GM18867 (cell line): ENCODE data around the gene GNGT2.
"Not testable (repeated sequence)": the region's sequence is repeated elsewhere in the genome, so short reads cannot be mapped to it uniquely, and the experiment has no call there.

ENCODE experiments used
- ATAC-seq: cut with Tn5 transposase; IDR thresholded peaks from one replicate; pipeline ENCODE4 v1.9.1; 2021; ENCODE audit warnings: mild to moderate bottlenecking, moderate library complexity; ENCODE audit not compliant: unreplicated experiment

The GNGT2 gene

DNA sequence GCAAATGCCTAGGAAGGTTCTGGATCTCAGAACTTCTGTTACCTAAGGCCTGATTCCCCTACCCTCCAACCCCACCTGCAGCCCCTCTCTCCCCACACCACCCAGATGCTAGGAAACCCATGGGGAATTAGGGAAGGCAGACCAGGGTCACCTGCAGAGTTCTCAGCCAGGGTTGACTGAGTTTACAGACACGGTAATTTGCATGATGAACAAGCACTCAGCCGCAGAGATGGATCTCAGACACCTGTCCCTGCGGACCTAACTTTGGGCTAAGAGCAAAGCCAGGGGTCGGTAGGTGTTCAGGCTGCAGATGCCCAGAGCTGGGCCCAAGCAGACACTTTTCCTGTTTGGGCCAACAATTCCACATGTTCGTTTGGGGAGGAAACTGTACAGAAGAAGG lies 3.0 kb upstream of the GNGT2 start:
- no peak for ATAC-seq

DNA sequence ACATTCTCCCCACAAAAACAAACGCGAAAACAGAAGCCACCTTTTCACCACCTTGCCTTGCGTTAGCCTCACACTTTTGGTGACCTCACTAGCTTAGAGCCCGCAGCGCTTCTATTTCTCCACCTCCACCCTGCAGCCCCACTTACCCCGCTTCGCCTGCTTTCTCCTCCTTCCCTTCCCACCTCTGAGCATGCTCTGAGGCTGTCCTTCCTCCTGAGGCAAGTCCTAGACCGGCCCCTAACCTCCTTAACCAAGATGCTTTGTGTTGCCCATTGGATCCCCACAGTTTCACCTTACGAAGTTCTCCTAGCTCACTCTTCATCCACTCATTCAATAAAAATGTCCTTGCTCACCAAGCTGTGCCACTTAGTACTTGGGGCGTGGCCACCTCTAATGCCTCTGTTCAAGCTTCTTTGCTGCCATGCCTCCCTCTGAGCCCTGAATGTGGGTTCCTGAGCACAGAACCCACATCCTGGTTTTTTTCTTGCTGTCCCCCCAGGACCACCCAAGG lies 1.3 kb downstream of the GNGT2 start:
- no peak for ATAC-seq

GRCh38 chr17:49204516-49204915 lies 5.9 kb downstream of the GNGT2 start:
- no peak for ATAC-seq

DNA sequence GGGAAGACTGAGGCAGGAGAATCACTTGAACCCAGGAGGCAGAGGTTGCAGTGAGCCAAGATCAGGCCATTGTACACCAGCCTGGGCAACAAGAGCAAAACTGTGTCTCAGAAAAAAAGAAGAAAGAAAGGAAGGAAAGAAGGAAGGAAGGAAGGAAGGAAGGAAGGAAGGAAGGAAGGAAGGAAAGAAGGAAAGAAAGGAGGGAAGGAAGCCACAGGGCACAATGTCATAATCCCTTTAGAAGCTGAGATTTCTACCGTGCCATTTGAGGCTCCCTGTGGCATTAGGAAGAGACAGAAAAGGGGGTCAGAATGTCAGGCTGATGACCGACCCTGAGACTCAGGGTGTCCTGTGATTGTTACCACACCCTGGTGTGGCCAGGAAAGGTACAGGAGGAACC lies 6.6 kb downstream of the GNGT2 start:
- ATAC-seq, result no peak

DNA sequence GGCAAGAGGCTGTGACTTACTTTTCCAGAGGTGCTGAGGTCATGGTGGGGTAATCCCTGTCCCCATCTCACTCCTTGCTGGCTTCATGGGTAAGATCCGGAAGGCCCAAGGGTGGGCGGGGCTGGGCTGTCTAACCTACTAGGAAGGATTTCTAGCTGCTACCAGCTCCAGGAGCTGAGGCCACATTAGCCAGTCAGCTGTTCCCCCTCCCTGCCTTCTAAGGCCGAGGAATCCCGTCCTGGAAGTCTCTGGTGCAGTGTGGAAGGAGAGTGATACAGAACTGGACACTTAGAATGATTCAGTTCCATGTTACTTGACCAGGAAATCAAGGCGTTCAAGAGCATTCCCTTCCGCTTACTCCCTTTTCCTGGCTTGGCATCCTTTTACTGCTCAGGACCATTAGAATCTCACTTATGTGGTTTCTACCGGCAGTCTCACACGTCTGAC lies 8.9 kb downstream of the GNGT2 start:
- no peak for ATAC-seq

- no peak for ATAC-seq
These were observed 9.8 kb downstream of the GNGT2 start for GRCh38 chr17:49200423-49201083.

DNA sequence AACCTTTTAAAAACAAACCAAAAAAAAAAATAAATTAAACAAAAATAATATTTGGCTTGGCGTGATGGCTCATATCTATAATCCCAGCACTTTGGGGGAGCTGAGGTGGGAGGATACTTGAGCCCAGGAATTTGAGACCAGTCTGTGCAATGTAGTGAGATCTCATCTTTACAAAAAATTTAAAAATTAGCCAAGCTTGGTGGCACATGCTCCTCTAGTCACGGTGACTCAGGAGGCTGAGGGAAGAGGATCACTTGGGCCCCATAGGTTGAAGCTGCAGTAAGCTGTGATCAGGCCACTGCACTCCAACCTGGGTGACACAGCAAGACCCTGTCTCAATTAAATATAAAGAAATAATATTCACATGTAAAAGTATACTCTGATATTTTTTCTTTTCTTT lies 12.2 kb downstream of the GNGT2 start:
- no peak for ATAC-seq

DNA sequence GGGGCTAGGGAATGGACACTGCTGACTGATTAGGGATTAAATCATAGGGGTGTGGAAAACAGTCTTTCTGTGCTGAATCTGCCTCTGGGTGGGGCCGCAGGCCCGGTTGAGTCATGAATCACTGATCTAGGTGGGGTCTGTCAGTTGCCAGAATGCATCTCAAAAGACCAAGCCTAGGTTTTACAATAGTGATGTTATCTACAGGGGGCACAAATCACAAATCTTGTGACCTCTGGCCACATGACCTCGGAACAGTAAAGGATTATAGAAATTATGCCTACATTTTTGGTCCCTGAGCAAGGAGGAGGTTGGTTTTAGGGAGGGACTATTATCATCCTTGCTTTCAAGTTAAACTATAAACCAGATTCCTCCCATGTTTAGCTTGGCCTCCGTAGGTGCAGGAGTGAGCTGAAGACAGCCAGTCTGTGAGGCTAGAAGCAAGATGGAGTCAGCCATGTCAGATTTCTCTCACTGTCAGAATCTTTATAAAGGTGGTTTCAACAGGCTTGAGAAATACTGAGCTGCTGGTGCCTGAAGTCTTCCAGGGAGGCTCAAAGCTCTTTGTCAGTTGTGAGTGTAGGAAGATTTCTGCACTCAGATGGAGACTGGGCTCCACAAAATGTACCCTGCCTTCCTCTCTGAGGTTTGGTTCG lies 12.9 kb downstream of the GNGT2 start:
- no peak for ATAC-seq

GRCh38 chr17:49196520-49196919 lies 13.9 kb downstream of the GNGT2 start:
- ATAC-seq, result no peak

DNA sequence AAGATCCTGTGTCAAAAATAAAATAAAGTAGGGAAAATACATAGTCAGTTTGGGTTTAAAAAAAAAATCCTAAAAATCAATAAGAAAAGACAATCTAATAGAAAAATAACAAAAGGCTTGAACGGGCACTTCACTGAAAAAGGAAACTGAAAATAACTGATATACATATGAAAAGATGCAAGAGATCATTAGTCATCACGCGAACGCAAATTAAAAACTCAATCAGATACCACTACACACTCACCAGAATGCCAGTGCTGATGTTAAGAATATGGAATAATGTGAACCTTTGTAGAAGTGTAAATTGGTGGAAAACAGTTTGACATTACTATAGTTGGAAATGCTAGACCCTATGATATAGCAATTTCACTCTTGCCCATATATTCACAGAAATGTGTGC lies 14.6 kb downstream of the GNGT2 start:
- ATAC-seq, result no peak

DNA sequence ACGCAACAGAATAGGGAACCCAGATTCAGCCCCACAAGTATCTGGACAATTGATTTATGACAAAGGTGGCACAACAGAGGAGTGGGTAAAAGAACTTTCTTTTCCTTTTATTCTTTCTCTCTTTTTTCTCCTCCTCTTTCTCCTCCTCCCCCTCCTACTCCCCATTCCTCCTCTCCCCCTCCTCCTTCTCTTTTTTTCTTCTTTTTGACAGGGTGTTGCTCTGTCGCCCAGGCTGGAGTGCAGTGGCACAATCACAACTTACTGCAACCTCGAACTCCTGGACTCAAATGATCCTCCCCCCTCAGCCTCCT lies 16.1 kb downstream of the GNGT2 start:
- no peak for ATAC-seq

GRCh38 chr17:49193513-49194296 lies 16.7 kb downstream of the GNGT2 start:
- ATAC-seq, result no peak

DNA sequence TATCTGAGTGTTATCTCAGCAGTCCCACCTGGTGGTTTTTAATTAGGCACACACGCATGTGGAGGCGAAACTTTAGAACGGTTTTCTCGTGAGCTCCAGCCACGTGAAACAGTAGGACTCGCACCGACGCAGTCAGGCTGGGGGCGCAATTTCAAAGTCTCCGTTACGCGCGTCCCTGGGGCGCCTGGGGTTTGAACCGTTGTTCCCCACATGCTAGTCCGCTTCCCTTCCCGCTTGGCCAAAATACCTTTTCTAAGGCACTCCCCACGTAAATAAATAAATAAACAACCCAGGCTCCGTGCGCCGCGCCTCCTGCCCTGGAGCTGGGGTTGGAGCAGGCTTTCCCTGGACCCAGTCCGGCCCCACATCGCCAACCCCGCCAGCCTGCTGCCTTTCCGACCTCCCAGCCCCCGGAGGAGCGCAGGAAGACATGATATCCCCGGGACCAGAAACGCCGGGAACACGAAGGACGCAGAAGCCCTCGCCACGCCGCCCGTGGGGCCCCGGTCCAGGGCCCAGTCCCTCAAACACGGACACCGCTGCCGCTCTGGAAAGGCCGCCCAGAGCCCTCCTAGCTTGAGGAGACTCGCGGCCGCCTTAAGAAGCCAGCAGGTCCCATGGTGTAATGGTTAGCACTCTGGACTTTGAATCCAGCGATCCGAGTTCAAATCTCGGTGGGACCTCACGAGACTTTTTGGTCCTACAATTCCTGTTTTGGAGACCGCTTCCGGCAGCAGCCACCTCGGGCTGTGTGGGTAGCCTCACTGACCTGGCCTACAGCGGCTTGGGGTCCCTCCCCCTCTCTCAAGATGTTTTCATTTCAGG lies 18.2 kb downstream of the GNGT2 start:
- peak; percentile 24 for ATAC-seq

DNA sequence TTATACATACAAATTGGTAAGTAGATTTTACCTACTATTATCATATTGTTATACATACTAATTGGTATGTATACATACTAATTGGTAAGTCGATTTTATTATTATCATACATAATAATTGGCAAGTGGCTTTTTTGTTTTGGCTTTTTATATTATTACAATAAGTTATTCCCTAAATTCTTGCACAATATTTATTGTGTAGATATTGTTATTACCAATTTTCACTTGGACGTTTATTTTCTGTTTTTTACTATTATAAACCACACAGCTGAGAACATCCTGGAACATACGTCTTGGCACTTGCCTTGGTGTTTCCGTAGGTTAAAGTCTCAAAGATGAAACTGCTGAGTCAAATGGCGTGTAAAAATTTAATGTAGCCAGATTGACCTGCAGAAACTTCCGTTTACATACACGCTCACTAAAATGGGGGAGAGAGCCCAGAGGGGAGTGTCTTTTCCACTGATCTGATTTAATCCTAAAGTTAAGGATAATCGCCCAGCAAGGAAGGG lies 18.9 kb downstream of the GNGT2 start:
- ATAC-seq, result peak; percentile 3

DNA sequence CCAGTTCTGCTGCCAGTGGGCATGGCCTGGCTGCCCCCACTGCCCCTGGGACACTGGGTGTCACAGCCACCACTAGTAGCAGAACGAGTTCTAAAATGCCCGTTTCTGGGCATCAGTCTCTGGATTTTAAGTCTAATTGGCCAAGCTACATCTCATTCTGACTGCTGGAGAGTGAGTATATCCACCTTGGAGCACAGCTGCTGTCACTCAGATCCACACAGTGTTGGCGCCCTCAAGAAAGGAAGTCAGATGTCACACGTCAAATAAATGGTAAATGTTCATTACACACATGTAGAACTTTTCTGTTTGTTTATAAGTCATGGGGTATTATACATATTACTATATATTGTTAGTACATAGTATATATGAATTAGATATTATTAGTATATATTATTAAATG lies 19.4 kb downstream of the GNGT2 start:
- ATAC-seq, result no peak

DNA sequence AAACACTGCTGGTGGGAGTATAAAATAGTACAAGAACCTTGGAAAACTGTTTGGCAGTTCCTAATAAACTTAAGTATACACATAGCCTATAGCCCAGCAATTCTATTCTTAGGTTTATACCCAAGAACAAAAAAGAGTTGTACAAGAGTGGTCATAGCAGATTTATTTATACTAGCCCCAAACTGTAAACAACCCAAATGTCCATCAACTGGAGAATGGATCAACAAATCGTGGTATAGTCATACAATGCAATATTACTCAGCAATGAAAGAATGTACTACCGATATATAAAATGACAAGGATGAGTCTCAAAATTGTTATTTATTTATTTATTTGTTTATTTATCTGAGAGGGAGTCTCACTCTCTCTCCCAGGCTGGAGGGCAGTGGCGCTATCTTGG lies 23.1 kb downstream of the GNGT2 start:
- no peak for ATAC-seq

- ATAC-seq, result not testable (repeated sequence)
These were observed 25.0 kb downstream of the GNGT2 start for GRCh38 chr17:49185381-49185780.

DNA sequence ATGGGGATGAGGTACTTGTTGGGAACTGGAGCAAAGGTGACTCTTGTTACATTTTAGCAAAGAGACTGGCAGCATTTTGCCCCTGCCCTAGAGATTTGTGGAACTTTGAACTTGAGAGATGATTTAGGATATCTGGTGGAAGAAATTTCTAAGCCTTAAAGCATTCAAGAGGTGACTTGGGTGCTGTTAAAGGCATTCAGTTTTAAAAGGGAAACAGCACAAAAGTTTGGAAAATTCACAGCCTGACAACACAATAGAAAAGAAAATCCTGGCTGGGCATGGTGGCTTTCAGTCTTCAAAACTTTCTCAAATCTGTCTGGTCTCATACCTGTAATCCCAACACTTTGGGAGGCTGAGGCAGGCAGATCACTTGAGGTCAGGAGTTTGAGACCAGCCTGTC lies 25.9 kb downstream of the GNGT2 start:
- ATAC-seq, result not testable (repeated sequence)

DNA sequence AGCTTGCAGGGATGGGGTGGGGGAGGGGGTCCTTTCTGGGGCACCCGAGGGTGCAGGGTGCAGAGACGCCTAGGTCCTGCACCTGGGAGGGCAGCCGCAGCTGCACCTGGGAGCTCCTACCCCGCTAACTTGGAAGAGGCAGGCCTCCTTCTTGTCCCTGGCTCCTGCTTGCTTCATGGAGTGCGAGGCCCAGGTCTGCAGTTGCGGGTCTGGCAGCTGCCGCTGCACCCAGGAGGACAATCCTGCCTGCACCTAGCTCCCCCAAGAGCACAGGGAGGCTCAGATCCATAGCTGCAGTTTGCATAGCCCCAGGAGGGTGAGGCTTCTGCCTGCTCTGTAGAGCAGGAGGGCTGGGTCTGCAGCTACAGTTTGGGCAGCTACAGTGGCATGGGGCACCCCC lies 26.6 kb downstream of the GNGT2 start:
- no peak for ATAC-seq

GRCh38 chr17:49183341-49183740 lies 27.0 kb downstream of the GNGT2 start:
- ATAC-seq, result no peak
